GM12892 (cell line): ENCODE results near the gene MYCBPAP.

ENCODE experiments used
- DNase-seq: peaks from one replicate; pipeline ENCODE4 v3.0.0; 2011; ENCODE audit not compliant: insufficient read length
- FAIRE-seq: peaks from 2 replicates; lab custom pipeline; 2011; peaks lifted over from hg19 to GRCh38; lab: Jason Lieb, UNC
- POLR2A ChIP-seq: IDR thresholded peaks from 2 replicates; pipeline ENCODE4 v1.6.1; 2011; ENCODE audit warnings: low read depth, low read length, control low read depth
- POLR2AphosphoS5 ChIP-seq: IDR thresholded peaks from 2 replicates; pipeline ENCODE4 v1.6.1; 2011; ENCODE audit warnings: low read depth, low read length, control low read depth
- TAF1 ChIP-seq: IDR thresholded peaks from 2 replicates; pipeline ENCODE4 v1.6.1; 2011; ENCODE audit warnings: low read depth, mild to moderate bottlenecking, control low read depth, low read length, borderline replicate concordance

The MYCBPAP gene

GRCh38 chr17:50547035-50547735 lies 38.9 kb downstream of the MYCBPAP start, which contains the start of gene SPATA20:
Gene SPATA20, plus strand, starts transcription at chr17:50547174. Its CDS starts 35 bp downstream, at chr17:50547209.
- TF ChIP-seq TAF1 (no peak), POLR2A (peak; percentile 83; the same call in 1 of the 2 replicates), POLR2AphosphoS5 (0 out of 2 replicates have a peak, but pooled peaks have one; percentile 36)
- FAIRE-seq (peak; percentile 92), DNase-seq (peak; percentile 95)

- FAIRE-seq: no peak
- TF ChIP-seq POLR2AphosphoS5 (no peak), TAF1 (no peak), POLR2A (no peak)
- DNase-seq: no peak
Measured at GRCh38 chr17:50547736-50548083, 39.5 kb downstream of the MYCBPAP start.

- no peak for FAIRE-seq
- TF ChIP-seq POLR2AphosphoS5: no peak
- no peak for TF ChIP-seq TAF1
- no peak for TF ChIP-seq POLR2A
Measured at GRCh38 chr17:50548831-50549230, 40.6 kb downstream of the MYCBPAP start.

GRCh38 chr17:50549256-50549941 lies 41.2 kb downstream of the MYCBPAP start:
- FAIRE-seq: no peak
- no peak for TF ChIP-seq POLR2A
- TF ChIP-seq TAF1: no peak
- TF ChIP-seq POLR2AphosphoS5: no peak
- no peak for DNase-seq

More at GRCh38 chr17:50548831-50549230, 40.6 kb downstream of the MYCBPAP start:
- DNase-seq: no peak

GRCh38 chr17:50549969-50550368 lies 41.7 kb downstream of the MYCBPAP start:
- DNase-seq (no peak), FAIRE-seq (no peak)
- TF ChIP-seq POLR2AphosphoS5: no peak
- TF ChIP-seq TAF1: no peak
- TF ChIP-seq POLR2A: no peak

GRCh38 chr17:50550661-50551432 lies 42.6 kb downstream of the MYCBPAP start:
- no peak for TF ChIP-seq POLR2AphosphoS5
- DNase-seq (no peak), FAIRE-seq (no peak)

GRCh38 chr17:50551433-50551815 lies 43.2 kb downstream of the MYCBPAP start:
- FAIRE-seq (no peak), DNase-seq (no peak)
- no peak for TF ChIP-seq POLR2AphosphoS5
- TF ChIP-seq TAF1: no peak
- no peak for TF ChIP-seq POLR2A

- DNase-seq: no peak
- TF ChIP-seq TAF1 (no peak), POLR2AphosphoS5 (no peak), POLR2A (no peak)
- no peak for FAIRE-seq
Measured at GRCh38 chr17:50551884-50552283, 43.6 kb downstream of the MYCBPAP start.

- TF ChIP-seq TAF1 (no peak), POLR2AphosphoS5 (0 out of 2 replicates have a peak, but pooled peaks have one; percentile 20), POLR2A (no peak)
- DNase-seq: no peak
- no peak for FAIRE-seq
Measured at GRCh38 chr17:50554201-50554600, 46.0 kb downstream of the MYCBPAP start.

GRCh38 chr17:50556803-50557202 lies 48.6 kb downstream of the MYCBPAP start:
- TF ChIP-seq POLR2A (no peak), TAF1 (no peak), POLR2AphosphoS5 (no peak)
- DNase-seq: no peak
- no peak for FAIRE-seq

- DNase-seq: no peak
Measured at GRCh38 chr17:50557630-50558029, 49.4 kb downstream of the MYCBPAP start.

GRCh38 chr17:50558091-50558490 lies 49.9 kb downstream of the MYCBPAP start:
- no peak for TF ChIP-seq POLR2AphosphoS5
- FAIRE-seq (no peak), DNase-seq (no peak)

More at GRCh38 chr17:50557630-50558029, 49.4 kb downstream of the MYCBPAP start:
- TF ChIP-seq POLR2AphosphoS5 (no peak), POLR2A (no peak), TAF1 (no peak)
- FAIRE-seq: no peak

GRCh38 chr17:50558581-50558940 lies 50.3 kb downstream of the MYCBPAP start:
- FAIRE-seq: no peak
- TF ChIP-seq POLR2A: no peak
- no peak for TF ChIP-seq TAF1
- TF ChIP-seq POLR2AphosphoS5: no peak
- DNase-seq: no peak
